GM21528 (cell line): Measurements from ENCODE around the gene PAF1.
"Not testable (repeated sequence)": the region's sequence is repeated elsewhere in the genome, so short reads cannot be mapped to it uniquely, and the experiment has no call there.

Source experiments
- ATAC-seq: cut with Tn5 transposase; IDR thresholded peaks from one replicate; pipeline ENCODE4 v1.9.1; 2021; ENCODE audit warnings: mild to moderate bottlenecking, moderate library complexity; ENCODE audit not compliant: unreplicated experiment, low FRiP score

Gene PAF1

DNA sequence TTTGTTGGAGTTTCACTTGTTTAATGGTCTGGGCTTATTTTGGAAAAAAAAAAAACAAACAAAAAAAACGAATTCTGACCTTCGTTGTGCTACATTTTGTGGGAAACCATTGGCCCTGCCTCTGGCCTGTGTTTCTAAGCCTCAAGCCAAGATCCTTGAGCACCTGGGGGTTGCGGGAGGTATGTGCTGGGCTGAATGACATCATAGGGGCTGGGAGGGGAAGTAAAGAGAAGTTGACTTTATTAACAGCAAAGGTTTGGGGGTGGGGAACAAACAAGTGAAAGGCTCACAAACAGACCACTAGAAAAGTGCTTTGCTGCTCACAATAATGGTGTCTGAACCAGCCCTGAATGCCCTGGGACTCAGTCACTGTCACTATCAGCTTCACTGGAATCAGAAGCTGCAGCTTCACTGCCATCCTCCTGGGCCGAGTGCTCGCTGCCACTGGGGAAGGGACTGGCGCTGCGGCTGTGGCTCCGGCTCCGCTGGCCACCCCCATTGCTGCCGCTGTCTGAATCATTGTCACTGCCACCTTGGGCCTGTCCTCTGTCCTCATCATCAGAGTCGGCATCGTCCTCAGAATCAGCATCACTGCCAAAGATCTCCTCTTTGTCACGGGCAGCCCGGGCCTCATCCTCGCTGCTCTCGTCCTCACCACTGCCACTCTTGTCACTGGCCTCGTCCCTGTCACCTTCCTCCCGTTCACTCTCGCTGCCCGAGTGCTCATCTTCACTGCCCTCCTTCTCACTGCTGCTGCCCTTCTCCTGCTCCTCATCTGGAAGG, 5.1 kb downstream of the PAF1 start:
- no peak for ATAC-seq

DNA sequence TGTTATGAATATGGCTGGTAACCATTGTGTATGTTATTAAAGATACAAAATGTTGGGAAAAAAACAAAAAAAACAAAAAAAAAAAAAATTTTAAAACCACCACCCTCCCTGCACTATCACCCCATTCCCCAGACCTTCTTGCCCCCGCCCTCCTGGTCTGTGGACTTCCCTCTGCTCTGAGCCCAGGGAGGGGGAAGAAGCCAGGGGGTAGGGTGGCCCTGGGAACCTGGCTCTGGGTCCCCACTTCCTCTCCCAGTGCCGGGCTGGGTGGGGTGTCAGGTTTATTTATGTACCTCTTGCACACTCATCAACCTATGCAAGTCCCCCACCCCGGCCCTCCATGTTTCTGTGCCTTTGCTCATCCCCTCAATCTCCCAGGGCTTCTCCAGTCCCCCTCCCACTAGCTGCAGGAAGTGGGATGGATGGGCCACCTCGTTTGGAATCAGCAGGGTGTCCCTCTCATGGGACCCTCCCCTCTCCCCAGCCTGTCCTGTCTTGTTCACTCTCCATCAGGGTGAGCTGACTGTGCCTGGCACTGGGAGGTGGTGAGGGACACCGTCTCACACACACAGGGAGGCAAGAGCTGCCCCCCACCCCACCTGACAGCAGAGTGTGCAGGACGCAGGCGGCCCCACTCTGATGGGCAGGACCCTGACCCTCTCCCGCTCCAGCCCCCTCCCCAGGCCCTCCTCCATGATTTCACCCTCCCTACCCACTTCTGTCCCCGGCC, 5.9 kb downstream of the PAF1 start:
- ATAC-seq: no peak

DNA sequence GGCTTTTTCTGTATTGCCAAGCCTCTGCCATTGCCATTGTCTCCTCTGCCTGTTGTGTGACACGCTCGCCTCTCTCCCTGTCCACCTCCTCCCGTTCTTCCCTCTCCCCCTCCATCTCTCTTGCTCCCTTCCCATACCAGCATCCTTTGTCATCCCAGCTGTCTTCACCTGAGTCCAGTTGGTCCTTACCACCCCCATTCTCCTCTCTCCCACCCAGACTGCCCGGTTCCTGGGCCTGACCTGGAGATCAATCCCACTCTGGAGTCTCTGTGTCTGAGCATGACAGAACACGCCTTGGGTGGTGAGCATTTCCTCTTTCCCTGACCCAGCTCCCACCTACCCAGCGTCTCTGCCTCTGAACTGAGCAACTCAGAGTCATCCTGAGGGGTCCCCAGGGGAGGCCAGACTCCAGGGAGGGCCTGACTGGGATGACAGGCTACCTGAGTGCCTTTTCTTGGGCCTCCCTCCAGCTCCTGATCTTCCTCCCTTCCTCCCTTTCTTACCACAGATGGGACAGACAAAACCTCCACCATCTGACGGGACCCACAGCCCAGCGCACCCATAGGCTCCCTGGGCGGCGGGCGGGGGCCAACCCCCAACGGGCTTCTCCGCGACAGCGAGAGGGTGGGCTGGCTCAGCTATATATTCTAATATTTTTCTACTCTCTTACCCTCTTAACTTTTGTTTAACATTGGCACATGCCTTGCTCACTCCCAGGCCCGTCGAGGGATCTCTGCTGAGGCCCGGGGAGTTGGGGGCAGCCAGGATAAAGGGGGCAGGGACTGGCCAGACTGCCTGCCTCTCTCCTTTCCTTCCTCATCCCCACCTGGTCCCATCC, 7.7 kb downstream of the PAF1 start:
- ATAC-seq: no peak

DNA sequence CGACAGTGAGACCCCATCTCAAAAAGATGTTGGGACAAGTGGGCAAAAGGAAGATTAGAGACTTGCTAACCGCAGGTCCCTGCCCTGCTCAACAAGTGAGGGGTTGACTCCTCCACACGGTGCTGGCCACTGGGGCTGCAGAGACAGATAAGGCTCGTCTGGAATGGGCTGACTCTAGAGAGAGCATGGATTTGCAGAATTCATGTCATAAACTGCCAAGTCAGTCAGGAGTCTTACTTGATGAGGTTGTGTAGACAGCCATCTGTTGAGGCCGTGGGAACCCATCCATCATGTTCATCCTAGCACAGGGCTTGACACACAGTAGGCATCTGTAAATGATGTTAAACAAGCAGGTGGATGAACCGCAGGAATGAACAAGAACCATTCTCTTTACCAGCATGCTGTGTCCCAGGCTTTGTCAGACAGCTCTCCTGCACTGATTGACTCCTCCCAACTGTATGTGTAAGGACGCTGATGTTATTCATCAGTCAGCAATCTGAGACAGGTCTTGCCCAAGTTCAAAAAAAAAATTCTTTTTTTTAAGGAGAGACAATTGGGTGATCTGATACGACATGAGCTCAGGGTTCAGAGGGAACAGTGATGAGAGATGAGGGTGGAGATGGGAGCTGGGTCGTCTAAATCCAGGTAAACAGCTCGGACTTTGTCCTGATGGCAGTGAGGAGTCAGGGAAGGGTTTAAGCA, 8.8 kb downstream of the PAF1 start:
- no peak for ATAC-seq

DNA sequence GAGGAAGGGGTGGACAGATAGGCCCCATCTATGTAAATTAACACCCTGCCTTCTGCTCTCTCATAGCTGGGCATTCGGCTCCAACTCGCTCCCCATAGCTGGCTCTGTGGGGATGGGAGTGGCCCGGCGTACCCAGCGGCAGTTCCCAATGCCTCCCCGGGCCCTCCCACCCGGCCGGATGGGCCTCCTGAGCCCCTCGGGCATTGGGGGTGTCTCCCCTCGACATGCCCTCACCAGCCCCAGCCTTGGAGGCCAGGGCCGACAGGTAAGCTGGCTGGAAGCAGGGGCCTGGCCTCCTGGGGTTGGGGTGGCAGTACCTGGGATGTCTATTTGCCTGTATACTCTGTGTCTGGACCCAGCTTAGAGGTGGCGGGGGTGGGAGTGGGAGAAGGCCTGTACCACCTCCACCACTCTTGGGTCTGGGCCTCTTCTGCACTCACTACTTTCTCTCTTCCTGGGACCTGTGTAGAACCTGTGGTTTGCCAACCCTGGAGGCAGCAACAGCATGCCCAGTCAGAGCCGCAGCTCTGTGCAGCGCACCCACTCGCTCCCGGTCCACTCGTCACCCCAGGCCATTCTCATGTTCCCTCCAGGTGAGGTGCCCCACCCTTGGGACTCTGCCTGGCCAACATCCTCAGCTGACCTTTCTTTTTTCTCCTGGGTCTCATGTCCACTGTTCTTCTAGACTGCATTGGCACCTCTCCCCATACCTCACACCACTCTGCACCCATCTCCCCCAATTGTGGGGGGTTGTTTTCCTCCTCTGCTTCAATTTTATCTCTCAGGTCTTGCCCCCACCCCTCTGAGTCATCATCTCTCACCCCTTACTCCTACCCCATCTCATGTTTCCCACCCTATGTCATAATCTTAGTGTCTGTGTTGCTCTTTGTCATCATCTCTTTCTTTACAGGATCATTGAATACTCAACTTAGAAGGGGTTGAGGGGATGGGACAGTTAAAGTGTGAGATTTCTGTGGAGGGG, 10.1 kb downstream of the PAF1 start:
- no peak for ATAC-seq

DNA sequence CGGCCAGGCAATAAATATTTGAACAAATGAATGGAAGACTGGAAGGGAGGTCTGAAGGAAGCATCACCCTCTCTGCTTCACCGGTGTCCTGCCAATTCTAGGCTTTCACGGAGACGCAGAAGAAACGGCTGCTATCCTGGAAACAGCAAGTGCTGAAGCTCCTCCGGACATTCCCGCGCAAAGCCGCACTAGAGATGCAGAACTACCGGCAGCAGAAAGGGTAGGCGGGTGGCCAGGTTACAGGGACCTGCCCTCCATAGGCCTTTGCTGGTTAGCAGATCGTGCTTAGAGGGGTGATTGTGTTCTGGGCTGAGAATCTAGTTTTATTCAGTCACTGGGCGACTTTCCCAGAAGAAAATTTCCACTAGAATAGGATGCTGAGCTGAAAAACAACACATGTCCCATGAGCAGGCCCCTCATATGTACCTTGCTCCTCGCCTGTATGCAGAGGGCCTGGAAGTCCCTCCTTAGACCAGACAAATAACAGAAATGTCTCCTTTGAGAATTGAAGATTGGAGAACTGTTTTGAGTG, 11.0 kb downstream of the PAF1 start:
- ATAC-seq: no peak

DNA sequence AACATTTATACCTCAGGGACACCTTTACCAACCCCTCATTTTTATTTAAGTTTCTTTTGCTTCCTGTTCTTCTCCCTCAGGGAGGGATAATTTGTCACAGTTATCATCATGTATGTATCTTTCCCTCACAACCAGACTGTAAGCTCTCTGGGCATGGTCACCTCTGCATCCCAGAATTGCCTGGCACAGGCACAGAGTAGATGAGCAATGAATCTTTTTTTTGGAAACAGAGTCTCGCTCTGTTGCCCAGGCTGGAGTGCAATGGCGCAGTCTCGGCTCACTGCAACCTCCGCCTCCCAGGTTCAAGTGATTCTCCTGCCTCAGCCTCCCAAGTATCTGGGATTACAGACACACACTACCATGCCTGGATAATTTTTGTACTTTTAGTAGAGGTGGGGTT, 11.5 kb downstream of the PAF1 start:
- not testable (repeated sequence) for ATAC-seq

DNA sequence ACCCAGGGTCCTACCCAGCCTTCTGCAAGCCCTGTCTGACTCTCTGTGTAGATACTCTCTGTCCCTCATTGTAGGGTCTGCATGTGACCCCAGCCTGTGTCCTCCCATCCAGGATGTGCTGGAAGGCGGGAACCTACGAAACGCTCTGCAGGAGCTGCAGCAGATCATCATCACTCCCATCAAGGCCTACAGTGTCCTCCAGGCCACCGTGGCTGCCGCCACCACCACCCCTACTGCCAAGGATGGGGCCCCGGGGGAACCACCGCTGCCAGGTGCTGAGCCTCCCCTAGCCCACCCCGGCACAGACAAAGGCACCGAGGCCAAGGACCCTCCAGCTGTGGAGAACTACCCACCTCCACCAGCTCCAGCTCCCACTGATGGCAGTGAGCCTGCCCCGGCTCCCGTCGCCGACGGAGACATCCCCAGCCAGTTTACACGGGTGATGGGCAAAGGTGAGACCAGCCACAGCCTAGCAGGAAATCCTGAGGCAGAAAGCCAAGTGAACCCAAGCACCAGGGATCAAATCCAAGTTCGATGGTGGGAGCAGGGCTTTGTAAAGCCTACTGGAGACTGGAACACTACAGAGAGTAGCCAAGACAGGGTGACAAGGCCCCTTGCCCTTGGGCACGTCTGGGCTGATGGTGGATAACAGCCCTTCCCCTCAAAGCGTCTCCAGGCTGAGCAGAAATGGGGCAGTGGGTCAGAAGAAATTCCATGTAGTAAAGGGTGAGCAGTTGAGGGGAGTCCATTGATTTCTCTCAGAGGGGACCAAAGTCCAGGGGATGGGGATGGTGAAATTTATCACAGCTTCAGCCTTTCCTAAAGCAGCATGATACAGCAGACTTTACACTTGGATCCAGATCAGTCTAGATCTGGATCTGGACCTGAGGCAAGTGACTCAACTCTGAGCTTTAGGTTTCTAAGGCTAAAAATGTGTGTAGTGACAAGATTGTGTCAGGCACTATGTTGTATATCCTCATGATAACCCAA, 13.2 kb downstream of the PAF1 start:
- no peak for ATAC-seq

DNA sequence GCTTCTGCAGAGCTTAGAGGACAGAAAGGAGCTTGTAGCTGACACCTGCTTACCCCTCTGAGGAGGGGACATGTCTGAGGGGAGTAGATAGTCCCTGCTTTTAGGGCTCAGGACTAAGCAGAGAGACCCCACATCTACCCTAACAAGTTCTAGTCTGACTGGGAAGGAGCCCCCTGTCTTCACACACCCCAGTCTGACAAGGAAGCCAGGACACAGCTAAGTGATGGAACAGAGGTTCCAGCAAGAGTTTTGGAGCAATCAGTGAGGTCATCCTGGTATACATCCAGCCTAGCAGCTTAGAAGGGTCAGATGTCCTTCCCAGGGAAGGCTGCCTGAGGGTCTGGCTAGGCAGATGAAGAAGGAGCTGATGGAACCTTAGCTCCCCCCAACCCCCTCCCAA, 15.0 kb downstream of the PAF1 start:
- ATAC-seq: no peak

DNA sequence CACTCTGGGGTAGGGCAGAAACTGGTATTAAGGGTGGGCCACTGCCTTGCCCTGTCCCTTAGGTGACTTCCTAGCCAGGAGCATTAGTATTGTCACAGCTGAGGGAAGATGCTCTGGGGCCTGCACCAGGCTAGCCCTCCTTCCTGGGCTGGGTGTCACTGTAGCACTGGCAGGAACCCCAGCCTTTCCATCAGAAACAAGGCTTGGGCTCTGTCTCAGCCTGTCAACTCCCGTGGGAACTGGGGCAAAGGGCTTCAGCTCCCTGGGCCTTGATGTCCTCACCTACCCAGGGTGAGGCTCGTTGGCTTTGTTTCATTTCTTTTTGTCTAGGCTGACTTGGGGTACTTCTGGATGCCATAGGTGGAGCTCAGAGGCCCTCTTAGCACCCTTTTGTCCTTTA, 18.0 kb downstream of the PAF1 start:
- no peak for ATAC-seq

DNA sequence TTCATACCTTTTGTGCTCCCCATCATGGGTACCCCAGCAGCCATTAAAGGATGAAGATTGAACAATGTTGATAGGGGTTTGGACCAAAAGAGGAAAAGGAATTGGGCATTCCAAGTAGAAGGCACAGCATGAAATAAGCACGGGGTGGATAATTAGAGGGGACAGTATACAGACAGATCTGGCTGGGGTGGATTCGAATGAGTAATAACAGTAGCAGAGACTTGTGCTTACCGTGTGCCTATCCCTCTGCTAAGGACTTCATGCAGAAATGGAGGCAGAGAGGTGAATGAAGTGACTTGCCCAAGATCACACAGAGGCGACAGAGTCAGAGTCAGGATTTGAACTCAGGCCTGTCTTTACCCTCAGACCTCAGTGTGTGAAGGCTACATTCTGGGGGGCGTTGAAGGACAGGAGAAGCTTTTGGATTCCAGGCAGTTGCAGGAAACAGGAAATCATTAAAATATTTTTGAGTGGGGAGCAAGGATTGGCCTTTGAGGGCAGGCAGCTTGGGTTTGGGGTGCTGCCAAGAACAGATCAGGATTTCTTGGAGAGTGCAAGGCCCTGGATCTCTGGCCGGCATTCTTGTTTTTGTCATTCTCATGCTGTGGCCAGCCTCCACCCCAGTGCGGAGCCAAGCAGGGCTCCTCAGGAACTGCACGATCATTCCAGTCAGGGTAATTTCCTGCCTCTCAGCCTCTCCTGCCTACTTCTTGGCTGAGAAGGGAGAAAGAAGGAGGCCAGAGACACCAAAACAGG, 18.7 kb downstream of the PAF1 start:
- no peak for ATAC-seq

DNA sequence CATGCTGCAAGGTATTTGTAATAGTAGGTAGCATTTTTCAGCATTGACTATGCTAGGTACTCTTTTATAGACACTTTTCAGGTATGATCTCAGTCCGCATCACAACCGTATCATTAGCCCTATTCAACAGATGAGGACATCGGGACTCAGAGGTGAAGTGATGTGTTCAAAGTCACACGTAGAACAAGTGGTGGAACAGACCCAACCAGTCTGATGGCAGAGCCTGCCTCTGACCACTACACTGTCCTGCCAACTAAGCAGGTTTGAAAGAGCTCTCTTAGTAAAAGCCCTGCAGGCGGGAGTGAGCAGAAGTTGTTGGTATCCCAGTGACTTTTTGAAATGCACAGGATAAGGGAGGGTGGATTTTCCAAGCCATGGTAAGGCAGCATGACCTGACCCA, 20.2 kb downstream of the PAF1 start:
- ATAC-seq: no peak

DNA sequence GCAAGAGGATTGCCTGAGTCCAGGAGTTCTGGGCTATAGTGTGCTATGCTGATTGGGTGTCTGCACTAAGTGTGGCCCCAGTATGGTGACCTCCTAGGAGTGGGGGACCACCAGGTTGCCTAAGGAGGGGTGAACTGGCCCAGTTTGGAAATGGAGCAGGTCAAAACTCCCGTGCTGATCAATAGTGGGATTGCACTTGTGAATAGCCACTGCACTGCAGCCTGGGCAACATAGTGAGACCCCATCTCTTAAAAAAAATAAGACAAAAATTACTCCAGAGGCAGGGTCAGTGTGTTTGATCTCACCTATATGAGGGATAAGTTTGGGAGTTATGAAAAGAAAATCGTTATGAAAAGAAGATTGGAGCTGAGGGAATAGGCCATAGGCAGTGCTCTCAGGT, 21.7 kb downstream of the PAF1 start:
- ATAC-seq: no peak

DNA sequence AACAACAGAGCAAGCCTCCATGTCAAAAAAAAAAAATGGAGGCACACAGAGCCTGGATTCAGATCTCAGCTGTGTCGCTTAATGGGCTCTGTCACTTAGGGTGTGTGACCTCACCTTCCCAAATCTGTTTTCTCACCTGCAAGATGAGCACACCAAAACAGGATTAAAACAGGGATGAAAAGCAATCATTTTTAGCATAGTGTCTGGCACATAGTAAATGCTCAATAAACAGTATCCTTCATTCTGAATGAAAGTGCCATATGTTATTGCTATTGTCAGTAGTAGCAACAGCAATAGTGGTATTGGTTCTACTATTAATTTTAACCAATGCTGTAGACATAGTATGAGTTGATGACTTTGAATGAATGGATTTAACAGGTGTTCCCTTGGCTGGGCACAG, 25.4 kb downstream of the PAF1 start:
- no peak for ATAC-seq

DNA sequence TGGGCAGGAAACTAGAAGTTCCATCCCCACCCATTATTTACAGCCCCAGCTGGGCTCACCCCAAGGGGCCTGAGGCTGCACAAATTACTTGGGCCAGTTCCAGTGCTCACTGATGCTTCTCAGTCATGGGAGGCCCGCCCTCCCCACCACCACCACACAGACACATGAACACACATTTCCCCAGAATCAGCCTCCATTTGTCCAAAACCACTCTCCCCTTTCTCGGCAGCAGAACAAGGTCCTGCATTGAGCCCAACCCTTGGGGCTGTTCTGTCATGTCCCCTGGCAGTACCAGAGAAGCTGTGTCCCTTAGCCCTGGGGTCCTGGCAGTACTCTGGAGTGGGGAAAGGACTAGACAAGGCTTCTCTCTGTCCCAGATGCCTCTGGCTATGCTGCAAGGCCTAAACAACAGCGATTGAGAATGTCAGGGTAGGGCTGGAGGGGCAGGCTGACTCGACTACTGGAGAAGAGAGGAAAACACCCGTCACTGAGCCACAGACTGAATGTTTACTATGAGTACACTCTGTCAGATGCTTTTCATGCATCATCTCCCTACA, 26.9 kb downstream of the PAF1 start:
- no peak for ATAC-seq

DNA sequence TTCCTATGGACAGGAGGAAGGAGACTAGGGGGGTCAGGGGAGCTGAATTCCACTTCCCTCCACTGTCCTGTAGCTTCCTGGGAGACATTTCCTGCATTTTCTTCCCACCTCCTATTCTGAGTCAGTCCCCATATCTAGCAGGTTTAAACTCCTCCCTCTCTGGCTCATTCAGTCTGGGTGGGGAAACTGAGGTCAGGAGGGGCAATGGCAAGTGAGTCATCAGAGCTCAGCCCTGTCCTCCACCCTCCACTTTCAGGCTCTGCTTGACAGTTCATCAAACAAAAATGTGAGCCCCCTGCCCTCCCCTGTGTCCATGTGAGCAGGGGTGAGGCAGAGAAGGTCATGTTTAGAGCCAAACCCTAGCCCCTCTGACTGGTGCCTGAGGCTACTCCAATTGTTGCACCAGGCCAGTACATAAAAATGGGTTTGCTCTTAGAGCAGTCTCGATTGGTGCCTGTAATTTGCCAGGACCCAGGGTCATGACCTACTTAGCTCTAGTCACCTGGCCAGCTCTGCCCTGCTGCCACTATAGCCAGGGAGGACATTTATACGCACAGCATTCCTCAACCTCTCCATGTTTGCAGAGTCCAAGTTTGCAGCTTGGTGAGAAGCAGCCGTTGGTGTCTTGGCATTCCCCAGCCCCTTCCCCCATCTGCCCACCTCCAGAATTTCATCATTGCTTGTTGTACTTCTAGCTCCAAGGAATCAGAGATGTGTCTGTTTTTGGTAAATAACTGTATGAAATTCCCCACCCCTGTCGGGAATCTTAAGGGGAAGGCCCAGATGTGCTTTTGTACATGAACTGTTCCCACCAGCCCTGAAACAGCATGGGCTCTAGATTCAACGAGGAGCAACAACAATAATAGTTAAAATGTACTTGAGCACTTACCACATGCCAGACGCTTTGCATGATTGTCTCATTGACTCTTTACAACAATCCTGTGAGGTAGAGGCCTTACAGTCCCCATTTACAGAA, 27.9 kb downstream of the PAF1 start:
- ATAC-seq: no peak
